Fibroblast of lung (primary cell): ENCODE measurements around the gene XPR1. TPM values are rescaled to one million over a fixed set of nuclear protein-coding genes. Genes with fewer than 3 reads are reported as not detected.

Experiments
- DNase-seq, 2 donors: peaks; one replicate each; pipeline versions ENCODE4 v3.0.0 to v3.0.0-alpha.2; 2010; ENCODE audit warnings: low read depth in 2 of 2
- H2AFZ ChIP-seq: 2 replicates; pipeline ENCODE4 v1.5.1; 2012; ENCODE audit warnings: low read length, control low read depth, inconsistent platforms
- H3K27ac ChIP-seq: 2 replicates; pipeline ENCODE4 v1.5.1; 2011; ENCODE audit warnings: low read length, control low read depth; ENCODE audit not compliant: insufficient read depth
- H3K27me3 ChIP-seq: 2 replicates; pipeline ENCODE4 v1.5.1; 2011; ENCODE audit warnings: mild to moderate bottlenecking, low read length; ENCODE audit not compliant: control insufficient read depth, insufficient read depth
- H3K36me3 ChIP-seq: 2 replicates; pipeline ENCODE4 v1.5.1; 2011; ENCODE audit warnings: low read length; ENCODE audit not compliant: control insufficient read depth, insufficient read depth
- H3K4me1 ChIP-seq: 2 replicates; pipeline ENCODE4 v1.5.1; 2011; ENCODE audit warnings: low read length; ENCODE audit not compliant: control insufficient read depth, insufficient read depth; ENCODE audit errors: extremely low read depth
- H3K4me2 ChIP-seq: 2 replicates; pipeline ENCODE4 v1.5.1; 2011; ENCODE audit warnings: low read length, control low read depth; ENCODE audit not compliant: insufficient read depth; ENCODE audit errors: extremely low read depth
- H3K4me3 ChIP-seq, 4 experiments: fragments of 200-600 bp in 1 of 4; sonication (generic) in 1 of 4; replicated peaks in 1 of 4; 2 replicates each; pipeline ENCODE4 v1.5.1; 2011 to 2016; ENCODE audit warnings: low read length in 4 of 4, low read depth in 3 of 4, mild to moderate bottlenecking in 3 of 4, control low read depth in 2 of 4, inconsistent platforms in 1 of 4, mixed read lengths in 1 of 4; ENCODE audit not compliant: insufficient read depth in 1 of 4; ENCODE audit errors: control extremely low read depth in 1 of 4
- H3K79me2 ChIP-seq: 2 replicates; pipeline ENCODE4 v1.5.1; 2012; ENCODE audit warnings: mild to moderate bottlenecking, low read length, inconsistent platforms; ENCODE audit not compliant: control insufficient read depth, insufficient read depth
- H3K9ac ChIP-seq: 2 replicates; pipeline ENCODE4 v1.5.1; 2011; ENCODE audit warnings: mild to moderate bottlenecking, low read length, control low read depth; ENCODE audit not compliant: insufficient read depth
- H3K9me3 ChIP-seq: 2 replicates; pipeline ENCODE4 v1.5.1; 2012; ENCODE audit warnings: low read depth, low read length; ENCODE audit not compliant: control insufficient read depth, insufficient read depth
- H4K20me1 ChIP-seq: 2 replicates; pipeline ENCODE4 v1.5.1; 2011; ENCODE audit warnings: low read length; ENCODE audit not compliant: control insufficient read depth, insufficient read depth; ENCODE audit errors: extremely low read depth
- CTCF ChIP-seq, 2 donors: IDR thresholded peaks in 1 of 2; conservative IDR thresholded peaks in 1 of 2; 1 replicate in 1 of 2; 2 replicates in 1 of 2; pipeline ENCODE4 v1.5.1; 2011 to 2012; ENCODE audit warnings: low read length in 2 of 2, control low read depth in 1 of 2, inconsistent platforms in 1 of 2, low read depth in 1 of 2, mild to moderate bottlenecking in 1 of 2
- EZH2 ChIP-seq: IDR thresholded peaks from 2 replicates; pipeline ENCODE4 v1.5.1; 2012; ENCODE audit warnings: low read length, control low read depth, mild to moderate bottlenecking; ENCODE audit errors: missing control alignments
- polyA plus RNA-seq, 2 donors: library from polyadenylated mRNA; depleted of rRNA in 1 of 2; stranded (reverse) in 1 of 2; unstranded in 1 of 2; fragments of >200 nt; gene quantifications; 2 replicates each; pipeline ENCODE4 v1.2.1, GENCODE V29; 2011 to 2012; ENCODE audit warnings: missing spikeins in 1 of 2
- total RNA-seq: library from RNA; depleted of rRNA; stranded (reverse); fragments of >200 nt; gene quantifications from 2 replicates; pipeline ENCODE4 v1.2.1, GENCODE V29; 2014

The XPR1 gene
- total and polyA plus RNA-seq, 2 donors (not counting 1 experiment from before 2014, with no cell fraction given) = 18.4 to 31.5 TPM

GRCh38 chr1:180745098-180745497 lies 113.3 kb downstream of the XPR1 start:
- H3K4me2 ChIP-seq = no peak overlapping the region
- no peak for DNase-seq
- no peaks in the 10 kb centered on the region for H4K20me1 ChIP-seq
- H2AFZ ChIP-seq = no peak overlapping the region
- no peak overlapping the region for H3K4me3 ChIP-seq
- H3K27ac ChIP-seq = no peak overlapping the region
- H3K9me3 ChIP-seq = no peaks in the 10 kb centered on the region
- H3K4me1 ChIP-seq = no peaks in the 10 kb centered on the region
- no peak overlapping the region for H3K9ac ChIP-seq
- TF ChIP-seq EZH2 = no peak
- no peak for TF ChIP-seq CTCF (conservative IDR thresholded peaks at IDR 0.05 in 1 of 2, IDR thresholded peaks at IDR 0.05 in 1 of 2; ENCODE audit: low read depth in 1 of 2, low read length in 2 of 2)
- H3K36me3 ChIP-seq = no peaks in the 10 kb centered on the region
- H3K27me3 ChIP-seq = no peaks in the 10 kb centered on the region
- no peaks in the 10 kb centered on the region for H3K79me2 ChIP-seq

- H3K4me1 ChIP-seq = no peaks in the 10 kb centered on the region
- no peak overlapping the region for H3K27ac ChIP-seq
- H3K27me3 ChIP-seq = no peaks in the 10 kb centered on the region
- no peak overlapping the region for H3K9ac ChIP-seq
- no peak overlapping the region for H3K4me2 ChIP-seq
- H2AFZ ChIP-seq = no peak overlapping the region
- peak in 1 of 2 donors; percentile 43 for DNase-seq
- TF ChIP-seq CTCF (conservative IDR thresholded peaks at IDR 0.05 in 1 of 2, IDR thresholded peaks at IDR 0.05 in 1 of 2; ENCODE audit: low read depth in 1 of 2, low read length in 2 of 2) = no peak
- TF ChIP-seq EZH2 = no peak
- no peak overlapping the region for H3K4me3 ChIP-seq
- no peaks in the 10 kb centered on the region for H3K79me2 ChIP-seq
- H3K9me3 ChIP-seq = no peaks in the 10 kb centered on the region
- H3K36me3 ChIP-seq = no peaks in the 10 kb centered on the region
- H4K20me1 ChIP-seq = no peaks in the 10 kb centered on the region
Observed at GRCh38 chr1:180751921-180752320, 120.1 kb downstream of the XPR1 start.

- Histone ChIP-seq H3K9me3 (no peaks in the 10 kb centered on the region), H3K36me3 (no peaks in the 10 kb centered on the region), H3K9ac (no peak overlapping the region), H3K27me3 (no peaks in the 10 kb centered on the region), H3K4me1 (no peaks in the 10 kb centered on the region), H3K27ac (no peak overlapping the region), H3K4me3 (no peak overlapping the region), H3K4me2 (no peak overlapping the region), H4K20me1 (no peaks in the 10 kb centered on the region), H3K79me2 (no peaks in the 10 kb centered on the region), H2AFZ (no peak overlapping the region)
- TF ChIP-seq EZH2 = no peak
- no peak for TF ChIP-seq CTCF (conservative IDR thresholded peaks at IDR 0.05 in 1 of 2, IDR thresholded peaks at IDR 0.05 in 1 of 2; ENCODE audit: low read depth in 1 of 2, low read length in 2 of 2)
- DNase-seq = no peak
Observed at GRCh38 chr1:180754453-180754852, 122.6 kb downstream of the XPR1 start.
